ENCODE results near the gene CCSER2.

GRCh38 chr10:84348447-84348846, 20.1 kb downstream of the CCSER2 start:
- TF ChIP-seq, protein P1, sequence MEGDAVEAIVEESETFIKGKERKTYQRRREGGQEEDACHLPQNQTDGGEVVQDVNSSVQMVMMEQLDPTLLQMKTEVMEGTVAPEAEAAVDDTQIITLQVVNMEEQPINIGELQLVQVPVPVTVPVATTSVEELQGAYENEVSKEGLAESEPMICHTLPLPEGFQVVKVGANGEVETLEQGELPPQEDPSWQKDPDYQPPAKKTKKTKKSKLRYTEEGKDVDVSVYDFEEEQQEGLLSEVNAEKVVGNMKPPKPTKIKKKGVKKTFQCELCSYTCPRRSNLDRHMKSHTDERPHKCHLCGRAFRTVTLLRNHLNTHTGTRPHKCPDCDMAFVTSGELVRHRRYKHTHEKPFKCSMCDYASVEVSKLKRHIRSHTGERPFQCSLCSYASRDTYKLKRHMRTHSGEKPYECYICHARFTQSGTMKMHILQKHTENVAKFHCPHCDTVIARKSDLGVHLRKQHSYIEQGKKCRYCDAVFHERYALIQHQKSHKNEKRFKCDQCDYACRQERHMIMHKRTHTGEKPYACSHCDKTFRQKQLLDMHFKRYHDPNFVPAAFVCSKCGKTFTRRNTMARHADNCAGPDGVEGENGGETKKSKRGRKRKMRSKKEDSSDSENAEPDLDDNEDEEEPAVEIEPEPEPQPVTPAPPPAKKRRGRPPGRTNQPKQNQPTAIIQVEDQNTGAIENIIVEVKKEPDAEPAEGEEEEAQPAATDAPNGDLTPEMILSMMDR (conservative IDR thresholded peaks at IDR 0.05; ENCODE audit: low read length) = no peak
- no peak for TF ChIP-seq EZH2phosphoT487 (IDR thresholded peaks at IDR 0.05; ENCODE audit: borderline replicate concordance)

Data from Loucy (cell line).